HG03025 (cell line): Measurements from ENCODE around the gene EPGN.

Experiments
- ATAC-seq: cut with Tn5 transposase; IDR thresholded peaks from one replicate; pipeline ENCODE4 v1.9.1; 2021; ENCODE audit warnings: mild to moderate bottlenecking, moderate library complexity; ENCODE audit not compliant: unreplicated experiment, low FRiP score

The EPGN gene

GRCh38 chr4:74308215-74308614, at the start of gene EPGN:
Gene EPGN, plus strand, starts transcription at chr4:74308470. Its CDS starts 64 bp downstream, at chr4:74308534.
- no peak for ATAC-seq

- ATAC-seq: no peak
Observed at GRCh38 chr4:74258963-74259362, 49.3 kb upstream of the EPGN start.

GRCh38 chr4:74260036-74260435, 48.2 kb upstream of the EPGN start:
- ATAC-seq: no peak

- ATAC-seq: no peak
Observed at GRCh38 chr4:74262522-74262921, 45.7 kb upstream of the EPGN start.

GRCh38 chr4:74263551-74263950, 44.7 kb upstream of the EPGN start:
- ATAC-seq: no peak

- ATAC-seq: no peak
Observed at GRCh38 chr4:74266081-74266480, 42.2 kb upstream of the EPGN start.

GRCh38 chr4:74267998-74268606, 40.2 kb upstream of the EPGN start:
- no peak for ATAC-seq

GRCh38 chr4:74268643-74269042, 39.6 kb upstream of the EPGN start:
- ATAC-seq: no peak

- ATAC-seq: no peak
Observed at GRCh38 chr4:74278490-74278889, 29.8 kb upstream of the EPGN start.

- no peak for ATAC-seq
Observed at GRCh38 chr4:74279716-74280115, 28.6 kb upstream of the EPGN start.

- ATAC-seq: no peak
Observed at GRCh38 chr4:74282926-74283325, 25.3 kb upstream of the EPGN start.

- ATAC-seq: no peak
Observed at GRCh38 chr4:74283614-74284013, 24.7 kb upstream of the EPGN start.

GRCh38 chr4:74284053-74284452, 24.2 kb upstream of the EPGN start:
- no peak for ATAC-seq

- no peak for ATAC-seq
Observed at GRCh38 chr4:74287164-74287563, 21.1 kb upstream of the EPGN start.

- ATAC-seq: no peak
Observed at GRCh38 chr4:74287791-74288190, 20.5 kb upstream of the EPGN start.

- no peak for ATAC-seq
Observed at GRCh38 chr4:74291471-74291870, 16.8 kb upstream of the EPGN start.

GRCh38 chr4:74292111-74292870, 16.0 kb upstream of the EPGN start:
- ATAC-seq: no peak

GRCh38 chr4:74293558-74293957, 14.7 kb upstream of the EPGN start:
- ATAC-seq: no peak

- no peak for ATAC-seq
Observed at GRCh38 chr4:74294681-74295080, 13.6 kb upstream of the EPGN start.

- ATAC-seq: no peak
Observed at GRCh38 chr4:74297539-74297938, 10.7 kb upstream of the EPGN start.

GRCh38 chr4:74304095-74304625, 4.1 kb upstream of the EPGN start:
- ATAC-seq: no peak

GRCh38 chr4:74305000-74305399, 3.3 kb upstream of the EPGN start:
- no peak for ATAC-seq
